H9 (cell line): ENCODE results near the gene RIPPLY3. TPM values are rescaled to one million over a fixed set of nuclear protein-coding genes. Genes with fewer than 3 reads are reported as not detected.
"Not testable (repeated sequence)": the region's sequence is repeated elsewhere in the genome, so short reads cannot be mapped to it uniquely, and the experiment has no call there.

Experiments used
- DNase-seq: peaks from one replicate; pipeline ENCODE4 v3.0.0-alpha.2; 2017
- H2AFZ ChIP-seq: one replicate; pipeline ENCODE4 v1.6.1; 2013; ENCODE audit warnings: mild to moderate bottlenecking, low read length, control low read depth, moderate library complexity
- H2AK5ac ChIP-seq: 2 replicates; pipeline ENCODE4 v1.6.1; 2013; ENCODE audit warnings: low read length, control low read depth, mixed read lengths; ENCODE audit not compliant: insufficient read length
- H2BK120ac ChIP-seq: one replicate; pipeline ENCODE4 v1.6.1; 2013; ENCODE audit warnings: low read depth, mild to moderate bottlenecking, low read length, control low read depth, inconsistent platforms; ENCODE audit not compliant: poor library complexity, severe bottlenecking
- H2BK12ac ChIP-seq: 2 replicates; pipeline ENCODE4 v1.6.1; 2013; ENCODE audit warnings: low read length, control low read depth, mixed read lengths, low read depth; ENCODE audit not compliant: insufficient read length
- H2BK15ac ChIP-seq: 2 replicates; pipeline ENCODE4 v1.6.1; 2013; ENCODE audit warnings: low read depth, low read length, control low read depth
- H2BK20ac ChIP-seq: one replicate; pipeline ENCODE4 v1.6.1; 2013; ENCODE audit warnings: low read depth, mild to moderate bottlenecking, low read length, control low read depth, inconsistent platforms; ENCODE audit not compliant: poor library complexity, severe bottlenecking
- H2BK5ac ChIP-seq: 2 replicates; pipeline ENCODE4 v1.6.1; 2013; ENCODE audit warnings: low read length, control low read depth, mixed read lengths; ENCODE audit not compliant: insufficient read length
- H3K14ac ChIP-seq: 2 replicates; pipeline ENCODE4 v1.6.1; 2013; ENCODE audit warnings: low read length, control low read depth; ENCODE audit not compliant: insufficient read depth
- H3K18ac ChIP-seq: 2 replicates; pipeline ENCODE4 v1.6.1; 2013; ENCODE audit warnings: low read depth, mild to moderate bottlenecking, mixed read lengths, low read length, control low read depth; ENCODE audit not compliant: insufficient read length
- H3K23ac ChIP-seq: 2 replicates; pipeline ENCODE4 v1.6.1; 2013; ENCODE audit warnings: low read length, control low read depth, mixed read lengths, low read depth; ENCODE audit not compliant: insufficient read length
- H3K23me2 ChIP-seq: 2 replicates; pipeline ENCODE4 v1.6.1; 2013; ENCODE audit warnings: low read depth, mild to moderate bottlenecking, mixed read lengths, low read length, control low read depth; ENCODE audit not compliant: insufficient read length, poor library complexity, severe bottlenecking
- H3K27ac ChIP-seq: 2 replicates; pipeline ENCODE4 v1.5.1; 2013; ENCODE audit warnings: low read length, control low read depth, mixed read lengths, low read depth; ENCODE audit not compliant: insufficient read length
- H3K27me3 ChIP-seq: 2 replicates; pipeline ENCODE4 v1.6.1; 2013; ENCODE audit warnings: low read length, control low read depth, inconsistent platforms; ENCODE audit not compliant: insufficient read depth
- H3K4ac ChIP-seq: 2 replicates; pipeline ENCODE4 v1.6.1; 2013; ENCODE audit warnings: low read depth, mild to moderate bottlenecking, control low read depth, inconsistent platforms, low read length, moderate library complexity
- H3K4me1 ChIP-seq: 2 replicates; pipeline ENCODE4 v1.6.1; 2013; ENCODE audit warnings: low read length, control low read depth, inconsistent platforms; ENCODE audit not compliant: insufficient read depth
- H3K4me2 ChIP-seq: 2 replicates; pipeline ENCODE4 v1.6.1; 2013; ENCODE audit warnings: low read length, control low read depth, mixed read lengths; ENCODE audit not compliant: insufficient read length, insufficient read depth
- H3K56ac ChIP-seq: 2 replicates; pipeline ENCODE4 v1.6.1; 2013; ENCODE audit warnings: low read depth, mild to moderate bottlenecking, mixed read lengths, low read length, control low read depth; ENCODE audit not compliant: insufficient read length
- H3K79me1 ChIP-seq: 2 replicates; pipeline ENCODE4 v1.6.1; 2013; ENCODE audit warnings: low read depth, mild to moderate bottlenecking, moderate library complexity, low read length, control low read depth, inconsistent platforms; ENCODE audit not compliant: insufficient read depth, poor library complexity, severe bottlenecking
- H3K79me2 ChIP-seq: 2 replicates; pipeline ENCODE4 v1.6.1; 2013; ENCODE audit warnings: low read length, control low read depth, inconsistent platforms; ENCODE audit not compliant: insufficient read depth
- H3K9ac ChIP-seq: 2 replicates; pipeline ENCODE4 v1.6.1; 2013; ENCODE audit warnings: low read length, control low read depth, mixed read lengths; ENCODE audit not compliant: insufficient read length; ENCODE audit errors: extremely low read depth
- H3K9me3 ChIP-seq: one replicate; pipeline ENCODE4 v1.6.1; 2013; ENCODE audit warnings: low read depth, low read length, inconsistent platforms; ENCODE audit not compliant: control insufficient read depth
- H3T11ph ChIP-seq: one replicate; pipeline ENCODE4 v1.6.1; 2013; ENCODE audit warnings: mild to moderate bottlenecking, low read length, control low read depth, inconsistent platforms
- H4K20me1 ChIP-seq: one replicate; pipeline ENCODE4 v1.6.1; 2013; ENCODE audit not compliant: control insufficient read depth, insufficient read length, insufficient read depth
- H4K5ac ChIP-seq: 2 replicates; pipeline ENCODE4 v1.6.1; 2013; ENCODE audit warnings: low read depth, mild to moderate bottlenecking, mixed read lengths, low read length, control low read depth; ENCODE audit not compliant: insufficient read length
- H4K8ac ChIP-seq: replicated peaks from 2 replicates; pipeline ENCODE4 v1.6.1; 2013; ENCODE audit warnings: low read length, control low read depth, mixed read lengths, low read depth; ENCODE audit not compliant: insufficient read length
- H4K91ac ChIP-seq: 2 replicates; pipeline ENCODE4 v1.6.1; 2013; ENCODE audit warnings: low read depth, mild to moderate bottlenecking, moderate library complexity, mixed read lengths, low read length, control low read depth; ENCODE audit not compliant: insufficient read length
- H3K27ac Mint-ChIP-seq, 3 experiments: 2 replicates in 2 of 3; 3 replicates in 1 of 3; pipeline ENCODE4 v1.8.0; 2020 to 2021; ENCODE audit warnings: mixed read lengths in 3 of 3, mild to moderate bottlenecking in 1 of 3, moderate library complexity in 1 of 3
- H3K27me3 Mint-ChIP-seq: 2 replicates; pipeline ENCODE4 v1.8.0; 2021; ENCODE audit warnings: low read depth, mild to moderate bottlenecking, moderate library complexity, mixed read lengths
- H3K36me3 Mint-ChIP-seq, 3 experiments: 2 replicates in 2 of 3; 3 replicates in 1 of 3; pipeline ENCODE4 v1.8.0; 2020 to 2021; ENCODE audit warnings: low read depth in 3 of 3, mixed read lengths in 3 of 3; ENCODE audit not compliant: insufficient read depth in 1 of 3
- H3K4me1 Mint-ChIP-seq, 2 experiments: 2 replicates each; pipeline ENCODE4 v1.8.0; 2020; ENCODE audit warnings: mixed read lengths in 2 of 2
- H3K4me3 Mint-ChIP-seq, 2 experiments: 2 replicates in 1 of 2; 3 replicates in 1 of 2; pipeline ENCODE4 v1.8.0; 2020 to 2021; ENCODE audit warnings: mild to moderate bottlenecking in 2 of 2, mixed read lengths in 2 of 2, moderate library complexity in 1 of 2
- H3K9me3 Mint-ChIP-seq, 2 experiments: 2 replicates in 1 of 2; 3 replicates in 1 of 2; pipeline ENCODE4 v1.8.0; 2020; ENCODE audit warnings: mild to moderate bottlenecking in 2 of 2, mixed read lengths in 2 of 2, moderate library complexity in 1 of 2
- WGBS: extraction: QIAGEN DNeasy Blood & Tissue Kit; methylation state at CpG from one replicate; pipeline ENCODE4 v1.1.7; 2013; ENCODE audit warnings: missing lambda C conversion rate, low lambda C conversion rate, mixed read lengths; ENCODE audit not compliant: insufficient read length; ENCODE audit errors: extremely low coverage; 5-methylcytosine and 5-hydroxymethylcytosine counted together
- total RNA-seq: library from RNA; stranded (reverse); gene quantifications from 2 replicates; pipeline ENCODE4 v1.2.1, GENCODE V29; 2021
- TF ChIP-seq, protein P1 (sequence below): fragments of 200-600 bp; sonication (generic); conservative IDR thresholded peaks from 3 replicates; pipeline ENCODE4 v1.8.0; 2021; ENCODE audit warnings: antibody characterized with exemption, mild to moderate bottlenecking

Gene RIPPLY3
- total RNA-seq, 1 experiment from 2014 or later: 1.9 TPM

DNA sequence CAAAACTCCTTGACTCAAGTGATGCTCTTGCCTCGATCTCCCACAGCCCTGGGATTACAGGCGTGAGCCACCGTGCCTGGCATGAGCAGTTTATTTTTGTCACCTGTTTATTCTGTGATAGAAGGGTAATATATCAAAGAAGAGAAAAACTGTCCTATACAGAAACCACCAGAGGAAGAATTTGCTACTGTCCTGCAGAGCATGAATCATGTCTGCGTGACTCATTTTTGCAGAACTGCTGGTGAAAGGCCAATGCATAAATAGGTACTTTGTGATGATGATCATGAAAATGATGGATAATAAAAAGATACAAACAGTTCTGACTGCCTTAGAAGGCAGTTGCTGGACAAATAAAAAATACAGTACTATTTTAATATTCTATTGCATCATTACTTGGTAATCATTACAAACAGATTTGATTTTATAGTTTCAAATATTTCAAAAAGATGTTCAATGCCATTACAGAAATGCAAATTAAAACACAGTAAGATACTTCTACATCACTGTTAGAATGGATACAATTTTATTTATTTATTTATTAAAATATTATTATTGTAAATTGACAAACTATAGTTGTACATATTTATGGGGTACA is 26.5 kb downstream of the RIPPLY3 start:
- no peak overlapping the region for H3K56ac ChIP-seq
- no peak overlapping the region for H2AFZ ChIP-seq
- no peak overlapping the region for H4K8ac ChIP-seq
- H4K20me1 ChIP-seq: no peaks in the 10 kb centered on the region
- H3K27ac ChIP-seq: no peak overlapping the region
- H3K27me3 Mint-ChIP-seq: peaks cover 69% of the 10 kb centered on the region
- H2BK120ac ChIP-seq: no peak overlapping the region
- no peak overlapping the region for H2BK15ac ChIP-seq
- H3K4me3 Mint-ChIP-seq: no peak overlapping the region; a peak in 1 of 5 replicates
- H2BK5ac ChIP-seq: no peak overlapping the region
- no peak overlapping the region for H4K5ac ChIP-seq
- peaks cover 4 to 5% of the 10 kb centered on the region in 2 experiments for H3K4me1 Mint-ChIP-seq
- no peak overlapping the region for H3K9ac ChIP-seq
- no peak overlapping the region for H3T11ph ChIP-seq
- H3K79me2 ChIP-seq: no peaks in the 10 kb centered on the region
- H2AK5ac ChIP-seq: no peak overlapping the region
- H3K4me1 ChIP-seq: no peaks in the 10 kb centered on the region; the same call in 1 of the 2 replicates
- H2BK12ac ChIP-seq: no peak overlapping the region
- no CpG with 5 or more reads among the region's 4 CpGs for WGBS
- no peak overlapping the region for H3K23ac ChIP-seq
- no peak for DNase-seq
- no peaks in the 10 kb centered on the region; the same call in 1 of the 2 replicates for H3K27me3 ChIP-seq
- no peaks in the 10 kb centered on the region for H3K9me3 ChIP-seq
- TF ChIP-seq, protein P1, sequence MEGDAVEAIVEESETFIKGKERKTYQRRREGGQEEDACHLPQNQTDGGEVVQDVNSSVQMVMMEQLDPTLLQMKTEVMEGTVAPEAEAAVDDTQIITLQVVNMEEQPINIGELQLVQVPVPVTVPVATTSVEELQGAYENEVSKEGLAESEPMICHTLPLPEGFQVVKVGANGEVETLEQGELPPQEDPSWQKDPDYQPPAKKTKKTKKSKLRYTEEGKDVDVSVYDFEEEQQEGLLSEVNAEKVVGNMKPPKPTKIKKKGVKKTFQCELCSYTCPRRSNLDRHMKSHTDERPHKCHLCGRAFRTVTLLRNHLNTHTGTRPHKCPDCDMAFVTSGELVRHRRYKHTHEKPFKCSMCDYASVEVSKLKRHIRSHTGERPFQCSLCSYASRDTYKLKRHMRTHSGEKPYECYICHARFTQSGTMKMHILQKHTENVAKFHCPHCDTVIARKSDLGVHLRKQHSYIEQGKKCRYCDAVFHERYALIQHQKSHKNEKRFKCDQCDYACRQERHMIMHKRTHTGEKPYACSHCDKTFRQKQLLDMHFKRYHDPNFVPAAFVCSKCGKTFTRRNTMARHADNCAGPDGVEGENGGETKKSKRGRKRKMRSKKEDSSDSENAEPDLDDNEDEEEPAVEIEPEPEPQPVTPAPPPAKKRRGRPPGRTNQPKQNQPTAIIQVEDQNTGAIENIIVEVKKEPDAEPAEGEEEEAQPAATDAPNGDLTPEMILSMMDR: no peak
- H4K91ac ChIP-seq: no peak overlapping the region
- no peaks in the 10 kb centered on the region for H3K9me3 Mint-ChIP-seq
- no peak overlapping the region for H3K4ac ChIP-seq
- H3K14ac ChIP-seq: no peak overlapping the region
- H3K4me2 ChIP-seq: no peak overlapping the region
- H3K18ac ChIP-seq: no peak overlapping the region
- no peaks in the 10 kb centered on the region for H3K23me2 ChIP-seq
- H3K79me1 ChIP-seq: no peaks in the 10 kb centered on the region
- no peak overlapping the region for H2BK20ac ChIP-seq
- H3K27ac Mint-ChIP-seq: no peak overlapping the region
- no peaks in the 10 kb centered on the region for H3K36me3 Mint-ChIP-seq

DNA sequence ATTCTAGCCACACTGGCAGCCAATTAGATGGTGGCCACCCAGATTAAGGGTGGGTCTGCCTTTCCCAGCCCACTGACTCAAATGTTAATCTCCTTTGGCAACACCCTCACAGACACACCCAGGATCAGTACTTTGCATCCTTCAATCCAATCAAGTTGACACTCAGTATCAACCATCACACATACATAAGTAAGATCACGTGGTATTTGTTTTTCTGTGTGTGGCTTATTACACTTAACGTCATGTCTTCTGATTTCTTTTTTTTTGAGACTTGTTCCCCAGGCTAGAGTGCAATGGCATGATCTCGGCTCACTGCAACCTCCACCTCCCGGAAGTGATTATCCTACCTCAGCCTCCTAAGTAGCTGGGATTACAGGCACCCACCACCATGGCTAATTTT is 27.9 kb downstream of the RIPPLY3 start:
- not testable (repeated sequence) for H3K9ac ChIP-seq, H3K36me3 Mint-ChIP-seq, H4K5ac ChIP-seq, H4K8ac ChIP-seq, H3K4me3 Mint-ChIP-seq, H2BK120ac ChIP-seq, H3K4ac ChIP-seq, H3K79me1 ChIP-seq, H3K27ac ChIP-seq, H2BK20ac ChIP-seq, H4K91ac ChIP-seq, H3K4me1 Mint-ChIP-seq, H3K23ac ChIP-seq, H3K9me3 Mint-ChIP-seq, DNase-seq, H3K9me3 ChIP-seq, H3T11ph ChIP-seq, H3K4me1 ChIP-seq, H3K4me2 ChIP-seq, H4K20me1 ChIP-seq, H3K18ac ChIP-seq, H2BK12ac ChIP-seq, H3K27ac Mint-ChIP-seq, H3K23me2 ChIP-seq, H2AFZ ChIP-seq, H3K56ac ChIP-seq, H2BK5ac ChIP-seq, H3K14ac ChIP-seq, H2BK15ac ChIP-seq, H3K79me2 ChIP-seq, H2AK5ac ChIP-seq
- peaks cover 79% of the 10 kb centered on the region for H3K27me3 Mint-ChIP-seq
- no CpG with 5 or more reads among the region's 4 CpGs for WGBS
- H3K27me3 ChIP-seq: peaks cover 11% of the 10 kb centered on the region; the same call in 1 of the 2 replicates
